HPDE6-E6E7 (cell line): Measurements from ENCODE around the gene HDAC6.
"Not testable (repeated sequence)": the region's sequence is repeated elsewhere in the genome, so short reads cannot be mapped to it uniquely, and the experiment has no call there.

Source experiments
- DNase-seq: peaks from one replicate; pipeline ENCODE4 v3.0.0; 2011; ENCODE audit warnings: missing footprints; ENCODE audit errors: extremely low spot score

Gene HDAC6

DNA sequence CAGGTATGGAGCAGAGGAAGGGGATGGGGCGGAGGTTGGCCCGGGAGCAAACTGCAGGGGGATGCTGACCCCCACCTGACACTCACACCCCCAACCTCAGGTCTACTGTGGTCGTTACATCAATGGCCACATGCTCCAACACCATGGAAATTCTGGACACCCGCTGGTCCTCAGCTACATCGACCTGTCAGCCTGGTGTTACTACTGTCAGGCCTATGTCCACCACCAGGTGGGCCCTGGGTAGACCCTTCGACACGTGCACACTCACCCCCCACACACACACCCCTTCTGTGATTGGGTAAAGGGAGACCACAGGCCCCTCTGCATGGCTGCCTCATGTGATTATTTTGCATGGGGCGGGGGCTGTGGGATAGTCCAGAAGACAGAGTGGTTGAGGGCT lies 22.2 kb downstream of the HDAC6 start:
- DNase-seq, result no peak

DNA sequence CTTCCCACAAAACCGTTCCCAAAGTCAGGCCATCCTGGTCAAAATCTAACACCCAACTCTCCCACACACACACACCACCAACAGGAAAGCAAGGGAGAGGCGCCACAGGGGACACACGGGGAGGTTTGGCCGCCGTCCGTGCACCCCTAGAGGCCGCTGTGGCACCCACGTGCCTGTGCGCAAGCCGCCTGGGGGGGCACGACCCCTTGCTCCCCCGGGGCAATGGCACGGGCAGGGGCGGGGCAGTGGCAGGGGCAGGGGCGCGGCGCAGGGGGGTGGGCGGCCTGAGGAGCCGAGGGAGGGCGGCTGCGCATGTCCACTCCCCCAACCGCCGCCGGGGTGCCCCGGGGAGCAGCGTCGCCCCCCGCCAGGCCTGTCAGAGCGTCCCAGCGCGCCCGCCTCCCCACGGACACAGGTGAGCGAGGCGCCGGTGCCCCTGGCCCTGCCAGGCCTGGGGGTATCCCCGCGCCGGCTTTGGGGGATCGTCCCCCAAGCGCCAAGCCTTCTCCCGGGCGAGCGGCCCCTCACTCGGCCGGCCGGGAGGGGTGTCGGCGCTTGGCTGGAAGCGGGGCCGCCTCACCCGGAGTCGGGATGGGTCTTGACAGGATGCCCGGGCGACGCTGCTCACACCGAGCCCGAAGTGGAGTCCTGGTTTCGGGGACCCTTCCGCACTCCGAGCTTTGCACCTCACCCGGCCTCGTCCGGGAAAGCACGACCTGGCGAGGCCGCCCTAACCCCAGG lies 24.4 kb downstream of the HDAC6 start, which contains the start of gene ERAS:
Gene ERAS (plus strand): TSS at position 379 of the 741 bp plus-strand sequence. CDS start 2,611 bp downstream, outside the sequence.
- no peak for DNase-seq

DNA sequence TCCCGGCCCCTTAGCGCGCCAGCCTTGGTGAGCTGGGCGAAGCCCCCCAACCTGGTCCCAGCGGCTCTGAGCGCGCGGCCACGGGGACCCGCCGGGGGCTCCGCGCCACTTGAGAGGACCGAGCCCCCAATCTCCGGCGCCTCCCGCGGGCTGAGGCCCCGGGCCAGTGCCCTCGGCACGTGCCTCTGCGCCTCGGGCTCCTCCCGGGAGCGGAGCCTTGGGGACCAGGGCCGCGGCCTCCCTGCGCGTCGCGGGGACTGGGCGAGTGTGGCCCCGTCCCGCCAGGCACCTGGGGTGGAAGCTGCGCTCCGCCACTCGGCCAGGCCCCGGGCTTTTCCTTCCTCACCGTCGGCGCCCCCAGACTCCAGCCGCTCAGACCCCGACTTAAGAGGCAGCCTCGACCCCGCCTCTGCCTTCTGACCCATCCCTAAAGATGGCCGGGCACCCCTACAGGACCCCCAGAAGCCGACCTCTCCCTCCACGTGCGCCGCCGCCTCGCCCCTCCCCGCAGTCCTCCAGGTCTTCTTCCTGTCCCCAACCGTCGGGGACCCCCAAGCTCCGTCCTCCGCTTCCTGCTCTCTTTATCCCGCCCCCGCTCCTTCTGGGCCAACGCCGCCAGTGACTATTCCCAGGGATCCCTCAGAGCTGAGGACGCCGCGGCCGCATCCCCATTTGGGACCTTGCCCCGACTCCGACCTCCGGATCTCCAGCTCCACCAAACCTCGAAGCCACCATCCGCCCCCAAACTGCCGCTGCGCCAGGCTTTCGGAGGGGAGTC lies 25.2 kb downstream of the HDAC6 start:
- no peak for DNase-seq

DNA sequence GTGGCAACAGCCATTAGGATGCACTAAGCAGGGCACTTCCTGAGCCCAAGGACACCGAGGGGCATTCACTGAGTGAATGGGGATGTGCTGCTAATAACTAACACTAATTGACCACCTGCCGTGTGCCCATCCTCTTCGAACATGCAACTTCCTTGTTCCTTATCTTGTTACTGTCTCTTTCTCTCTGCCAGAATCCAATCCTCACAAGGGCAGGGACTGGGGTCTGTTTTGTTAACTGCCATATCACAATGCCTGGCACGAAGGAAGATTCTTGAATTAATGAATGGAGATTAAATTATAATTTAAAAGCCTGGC lies 25.7 kb downstream of the HDAC6 start:
- DNase-seq, result no peak

DNA sequence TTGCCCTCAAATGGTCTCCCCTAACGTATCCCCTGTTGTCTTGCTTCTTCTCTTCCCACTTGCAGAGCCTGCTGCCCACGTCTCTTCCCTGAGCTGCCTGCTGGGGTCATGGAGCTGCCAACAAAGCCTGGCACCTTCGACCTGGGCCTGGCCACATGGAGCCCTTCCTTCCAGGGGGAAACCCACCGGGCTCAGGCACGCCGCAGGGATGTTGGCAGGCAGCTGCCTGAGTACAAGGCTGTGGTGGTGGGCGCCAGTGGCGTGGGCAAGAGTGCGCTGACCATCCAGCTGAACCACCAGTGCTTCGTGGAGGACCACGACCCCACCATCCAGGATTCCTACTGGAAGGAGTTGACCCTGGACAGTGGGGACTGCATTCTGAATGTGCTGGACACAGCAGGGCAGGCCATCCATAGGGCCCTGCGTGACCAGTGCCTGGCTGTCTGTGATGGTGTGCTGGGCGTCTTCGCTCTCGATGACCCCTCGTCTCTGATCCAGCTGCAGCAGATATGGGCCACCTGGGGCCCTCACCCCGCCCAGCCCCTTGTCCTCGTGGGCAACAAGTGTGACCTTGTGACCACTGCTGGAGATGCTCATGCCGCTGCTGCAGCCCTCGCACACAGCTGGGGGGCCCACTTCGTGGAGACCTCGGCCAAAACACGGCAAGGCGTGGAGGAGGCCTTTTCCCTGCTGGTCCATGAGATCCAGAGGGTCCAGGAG lies 27.3 kb downstream of the HDAC6 start:
- no peak for DNase-seq

DNA sequence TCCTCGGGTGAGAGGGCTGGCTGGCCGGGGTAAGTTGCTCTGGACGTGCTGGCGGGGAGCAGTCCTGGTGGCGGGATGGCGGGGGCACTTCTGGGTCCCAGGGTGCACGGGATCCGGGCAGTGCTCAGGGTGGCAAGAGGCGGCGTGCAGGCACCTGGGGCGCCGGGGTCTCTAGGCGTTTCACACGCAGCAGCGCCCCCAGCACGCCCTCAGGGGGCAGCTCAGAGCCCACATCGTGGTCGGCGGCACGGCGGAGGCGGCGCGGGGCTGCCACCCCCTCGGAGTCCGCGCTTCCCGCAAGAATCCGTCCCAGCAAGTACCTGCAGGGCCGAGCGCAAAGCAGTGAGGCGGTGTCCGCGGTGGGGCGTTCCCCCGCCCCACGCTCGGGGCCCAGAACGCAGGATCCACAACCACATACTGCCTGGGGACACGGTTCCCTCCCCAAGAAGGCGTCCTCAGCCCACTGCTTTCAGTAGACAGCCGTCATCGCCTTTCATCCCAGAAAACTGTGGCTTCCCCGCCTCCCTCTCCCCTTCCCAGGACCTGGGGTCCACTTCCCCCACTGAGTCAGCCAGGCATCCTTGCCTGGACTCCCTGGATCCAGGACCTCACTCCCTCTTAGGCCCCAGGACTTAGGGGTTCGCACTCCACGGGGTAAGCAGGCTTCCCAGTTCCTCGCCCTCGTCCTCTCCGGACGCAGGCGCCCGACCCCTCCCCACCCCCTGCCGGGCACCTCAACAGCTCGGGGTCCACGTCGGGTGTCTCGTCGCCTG lies 29.5 kb downstream of the HDAC6 start:
- no peak for DNase-seq

DNA sequence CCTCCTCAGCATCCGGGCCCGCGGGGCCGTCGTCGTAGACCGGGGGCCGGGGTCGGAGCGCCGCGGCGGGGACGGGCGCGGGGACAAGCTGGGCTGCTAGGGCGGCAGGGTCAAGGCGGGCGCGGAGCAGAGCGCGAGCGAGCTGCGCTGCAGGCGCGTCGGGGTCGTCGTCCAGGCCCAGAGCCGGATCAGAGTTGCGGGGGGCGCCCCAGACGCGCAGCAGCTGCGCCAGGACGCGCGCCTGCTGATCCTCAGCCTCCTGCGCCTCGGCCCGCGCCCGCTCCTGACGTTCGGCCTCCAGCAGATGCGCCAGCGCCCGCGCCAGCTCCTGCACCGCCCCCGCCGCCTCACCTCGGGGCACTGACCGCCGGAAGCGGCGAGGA lies 30.0 kb downstream of the HDAC6 start:
- no peak for DNase-seq

DNA sequence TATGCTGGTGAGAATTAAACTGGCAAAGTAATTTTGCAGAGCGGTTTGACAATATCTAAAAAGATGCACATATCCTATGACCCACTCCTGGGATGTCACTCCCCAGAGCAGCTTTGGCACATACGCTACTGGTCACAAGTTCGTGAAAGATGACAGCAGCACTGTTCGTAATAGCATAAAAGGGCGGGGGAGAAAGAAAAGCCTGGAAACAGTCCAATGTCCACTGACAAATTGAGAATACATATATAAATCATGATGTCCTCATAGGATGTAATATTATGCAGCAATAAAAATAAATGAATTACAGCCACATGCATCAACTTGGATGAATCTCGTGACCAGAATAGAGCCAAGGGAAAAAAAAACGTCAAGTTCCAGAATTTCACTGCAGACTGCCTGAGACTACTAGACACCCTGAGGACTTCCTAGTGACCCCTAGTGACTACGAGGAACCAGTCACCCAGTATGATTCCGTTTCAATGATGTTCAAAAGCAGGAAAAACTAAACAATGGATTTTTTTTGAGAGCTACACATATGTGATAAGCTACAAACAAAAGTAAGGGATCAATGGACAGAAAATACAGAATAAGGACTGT lies 31.8 kb downstream of the HDAC6 start:
- DNase-seq, result no peak

DNA sequence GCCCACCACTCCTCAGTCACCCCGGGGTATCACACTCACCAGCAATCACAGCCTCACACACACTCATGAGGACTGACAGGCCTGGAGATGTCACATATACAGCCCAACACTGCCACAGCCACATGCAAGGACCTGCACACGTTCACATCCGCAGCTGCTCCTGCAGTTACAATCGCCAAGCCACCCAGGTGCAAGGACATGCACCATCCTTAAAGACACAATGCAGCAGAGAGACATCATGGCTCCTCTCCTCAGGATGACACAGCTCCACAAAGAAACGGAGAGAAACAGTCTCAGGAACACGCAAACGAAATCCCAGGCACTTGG lies 32.5 kb downstream of the HDAC6 start:
- DNase-seq, result no peak

DNA sequence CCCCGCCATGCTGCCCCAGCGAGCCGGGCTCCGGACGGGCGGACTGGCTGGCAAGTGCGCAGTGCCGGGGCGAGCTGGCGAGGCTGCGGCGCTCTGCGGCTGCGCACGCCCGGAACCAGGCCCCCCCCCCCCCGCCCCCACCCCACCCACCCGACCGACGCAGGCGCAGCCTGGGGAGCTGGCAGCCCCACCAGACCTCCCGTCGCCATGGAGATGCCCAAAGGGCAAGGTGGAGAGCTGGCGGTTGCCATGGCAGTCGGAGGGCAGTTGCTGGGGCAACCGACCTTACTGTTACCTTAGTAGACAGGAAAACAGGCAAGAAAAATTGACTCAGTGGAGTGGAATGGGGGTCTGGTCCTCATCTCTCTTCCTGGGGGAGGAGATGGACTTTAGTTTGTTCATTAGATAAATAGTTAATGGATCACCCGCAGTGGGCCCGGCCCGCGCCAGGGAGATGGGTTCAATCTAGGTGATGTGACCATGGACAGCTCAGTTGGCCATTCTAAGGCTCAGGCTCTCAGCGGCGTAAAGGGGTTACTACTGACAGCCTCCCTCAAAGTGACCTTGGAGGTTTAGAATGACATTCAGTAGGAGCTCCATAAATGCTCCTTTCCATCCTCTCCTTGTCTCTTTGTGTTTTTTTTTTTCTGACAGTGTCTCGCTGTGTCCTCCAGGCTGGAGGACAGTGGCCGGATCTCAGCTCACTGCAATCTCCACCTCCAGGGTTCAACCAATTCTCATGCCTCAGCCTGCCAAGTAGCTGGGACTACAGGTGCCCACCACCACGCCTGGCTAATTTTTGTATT lies 33.9 kb downstream of the HDAC6 start, which contains the start of gene PCSK1N:
Gene PCSK1N (minus strand): TSS at position 87 of the 806 bp plus-strand sequence. CDS start 78 bp downstream, at position 9.
- no peak for DNase-seq

DNA sequence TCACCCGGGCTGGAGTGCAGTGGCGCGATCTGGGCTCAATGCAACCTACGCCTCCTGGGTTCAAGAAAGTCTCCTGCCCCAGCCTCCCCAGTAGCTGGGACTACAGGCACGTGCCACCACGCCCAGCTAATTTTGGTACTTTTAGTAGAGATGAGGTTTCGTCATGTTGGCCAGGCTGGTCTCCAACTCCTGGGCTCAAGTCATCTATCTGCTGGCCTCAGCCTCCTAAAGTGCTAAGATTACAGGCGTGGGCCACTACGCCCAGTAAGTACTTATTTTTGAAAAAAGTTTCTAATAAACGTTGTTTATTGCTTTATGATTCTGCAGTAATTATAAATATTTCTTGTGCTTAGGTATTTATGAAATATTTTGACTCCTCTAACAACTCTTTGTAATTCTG lies 37.8 kb downstream of the HDAC6 start:
- no peak for DNase-seq

DNA sequence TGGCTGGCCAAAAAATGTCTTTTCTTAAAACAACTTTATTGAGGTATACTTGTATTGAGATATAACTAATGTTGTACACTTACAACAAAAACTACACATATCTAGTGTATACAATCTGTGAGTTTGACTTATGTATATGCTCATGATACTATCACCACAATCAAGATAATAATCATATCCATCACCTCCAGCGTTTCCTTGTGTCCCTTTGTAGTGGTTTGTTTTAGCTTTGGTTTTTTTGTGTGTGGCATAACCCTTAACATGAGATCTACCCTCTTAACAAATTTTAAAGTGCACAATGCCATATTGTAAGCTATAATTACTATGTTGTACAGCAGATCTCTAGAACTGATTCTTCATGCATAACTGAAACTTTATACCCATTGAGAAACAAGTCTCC lies 47.0 kb downstream of the HDAC6 start:
- DNase-seq, result no peak

DNA sequence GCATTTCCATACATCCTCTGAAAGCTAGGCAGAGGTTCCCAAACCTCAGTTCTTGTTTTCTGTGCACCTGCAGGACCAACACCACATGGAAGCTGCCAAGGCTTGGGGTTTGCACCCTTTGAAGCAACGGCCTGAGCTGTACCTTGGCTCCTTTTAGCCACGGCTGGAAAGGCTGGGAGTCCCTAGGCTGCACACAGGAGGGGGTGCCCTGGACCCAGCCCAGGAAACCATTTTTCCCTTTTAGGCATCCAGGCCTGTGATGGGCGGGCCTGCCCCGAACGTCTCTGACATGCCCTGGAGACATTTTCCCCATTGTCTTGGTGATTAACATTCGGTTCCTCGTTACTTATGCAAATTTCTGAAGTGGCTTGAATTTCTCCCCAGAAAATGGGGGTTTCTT lies 51.0 kb downstream of the HDAC6 start:
- no peak for DNase-seq

DNA sequence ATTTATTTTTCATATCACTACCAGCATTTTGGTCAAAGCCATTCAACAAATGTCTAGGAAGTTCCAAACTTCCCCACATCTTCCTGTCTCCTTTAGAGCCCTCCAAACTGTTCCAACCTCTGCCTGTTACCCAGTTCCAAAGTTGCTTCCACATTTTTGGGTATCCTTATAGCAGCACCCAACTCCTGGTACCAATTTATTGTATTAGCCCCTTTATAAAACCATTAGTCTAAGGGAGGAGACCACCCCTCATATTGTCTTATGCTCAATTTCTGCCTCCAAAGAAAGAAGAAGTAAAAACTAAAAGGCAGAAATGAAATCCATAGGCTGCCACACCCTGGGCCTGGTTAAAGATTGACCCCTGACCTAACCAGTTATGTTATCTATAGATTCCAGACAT lies 51.6 kb downstream of the HDAC6 start:
- not testable (repeated sequence) for DNase-seq

DNA sequence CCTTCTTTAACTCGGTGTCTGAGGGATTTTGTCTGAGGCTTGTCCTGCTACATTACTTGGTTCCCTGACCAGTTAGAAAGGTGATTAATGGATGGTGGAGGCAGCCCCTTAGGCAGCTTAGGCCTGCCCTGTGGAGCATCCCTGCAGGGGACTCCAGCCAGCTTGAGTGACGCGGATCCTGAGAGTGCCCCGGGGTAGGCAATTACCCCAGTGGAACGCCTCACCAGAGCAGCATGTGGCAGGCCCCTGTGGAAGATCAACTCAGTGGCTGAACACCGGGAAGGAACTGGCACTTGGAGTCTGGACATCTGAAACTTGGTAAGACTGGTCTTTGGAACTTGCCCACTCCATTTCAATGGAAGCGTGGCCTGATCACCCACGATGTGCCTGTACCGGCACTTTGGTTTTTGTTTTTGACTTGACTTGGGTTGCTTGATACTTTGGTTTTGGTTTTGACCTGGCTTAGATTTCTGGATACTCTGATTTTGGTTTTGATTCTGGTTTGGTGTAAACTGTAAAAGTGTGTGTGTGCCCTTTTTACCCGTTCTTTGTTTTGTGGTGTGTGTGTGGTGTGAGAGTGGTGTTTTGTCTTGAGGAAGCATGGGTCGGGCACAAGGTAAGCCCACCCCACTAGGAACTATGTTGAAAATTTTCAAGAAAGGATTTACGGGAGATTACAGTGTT lies 52.4 kb downstream of the HDAC6 start:
- DNase-seq, result not testable (repeated sequence)

DNA sequence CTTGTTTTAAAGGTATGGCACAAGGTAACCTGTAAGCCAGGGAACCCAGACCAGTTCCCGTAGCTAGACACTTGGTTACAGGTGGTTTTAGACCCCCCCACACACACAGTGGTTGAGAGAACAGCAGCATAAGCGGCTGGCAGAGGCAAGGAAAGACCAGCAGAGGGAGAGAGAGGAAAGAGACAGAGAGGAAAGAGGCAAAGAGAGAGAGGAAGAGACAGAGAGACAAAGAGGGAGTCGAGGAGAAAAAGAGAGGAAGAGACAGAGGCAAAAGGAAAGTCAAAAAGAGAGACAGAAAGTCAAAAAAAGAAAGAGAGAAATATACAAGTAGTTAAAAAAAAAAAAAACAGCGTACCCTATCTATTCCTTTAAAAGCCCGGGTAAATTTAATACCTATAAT lies 53.0 kb downstream of the HDAC6 start:
- no peak for DNase-seq

DNA sequence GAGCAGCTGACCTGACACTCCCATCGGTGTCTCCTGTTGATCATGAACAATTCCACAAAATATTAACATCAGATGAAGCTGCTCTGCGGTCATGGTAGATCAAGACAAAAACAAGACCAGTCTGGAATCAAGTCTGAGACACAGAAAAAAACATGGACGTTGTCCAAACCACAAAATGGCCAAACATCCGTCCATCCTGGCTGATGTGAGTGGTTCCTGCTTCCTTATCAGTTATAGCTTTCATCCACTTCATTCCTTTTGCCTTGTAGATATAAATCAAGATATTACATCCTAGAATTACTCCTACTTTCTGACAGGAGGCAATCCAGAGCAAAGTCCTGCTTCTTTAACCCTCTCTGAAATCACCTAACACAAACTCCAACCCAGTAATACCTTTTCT lies 62.3 kb downstream of the HDAC6 start:
- DNase-seq, result no peak

DNA sequence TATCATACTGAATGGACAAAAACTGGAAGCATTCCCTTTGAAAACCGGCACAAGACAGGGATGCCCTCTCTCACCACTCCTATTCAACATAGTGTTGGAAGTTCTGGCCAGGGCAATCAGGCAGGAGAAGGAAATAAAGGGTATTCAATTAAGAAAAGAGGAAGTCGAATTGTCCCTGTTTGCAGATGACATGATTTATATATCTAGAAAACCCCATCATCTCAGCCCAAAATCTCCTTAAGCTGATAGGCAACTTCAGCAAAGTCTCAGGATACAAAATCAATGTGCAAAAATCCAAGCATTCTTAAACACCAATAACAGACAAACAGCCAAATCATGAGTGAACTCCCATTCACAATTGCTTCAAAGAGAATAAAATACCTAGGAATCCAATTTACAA lies 70.2 kb downstream of the HDAC6 start:
- not testable (repeated sequence) for DNase-seq
